Measurements from ENCODE around the gene RSL1D1. TPM values are rescaled to one million over a fixed set of nuclear protein-coding genes. Genes with fewer than 3 reads are reported as not detected.
"Not testable (repeated sequence)": the region's sequence is repeated elsewhere in the genome, so short reads cannot be mapped to it uniquely, and the experiment has no call there.

Gene RSL1D1
- total RNA-seq, 1 experiment from 2014 or later, result 195 TPM

GRCh38 chr16:11791144-11791828 lies 60.1 kb downstream of the RSL1D1 start:
- Histone ChIP-seq H3K4me3 (ENCODE audit: low read depth in 2 of 2, low read length in 2 of 2) (no peak overlapping the region), H3K9me3 (ENCODE audit: control insufficient read depth, insufficient read depth, low read depth, low read length) (no peaks in the 10 kb centered on the region), H3K27me3 (ENCODE audit: control insufficient read depth, insufficient read depth, low read length) (no peaks in the 10 kb centered on the region), H3K27ac (ENCODE audit: low read length) (no peak overlapping the region), H3K4me1 (ENCODE audit: control insufficient read depth, insufficient read depth, low read length) (peaks cover 44% of the 10 kb centered on the region), H3K36me3 (ENCODE audit: control insufficient read depth, insufficient read depth, low read length) (no peaks in the 10 kb centered on the region; the same call in 1 of the 2 replicates)
- ChIA-PET CTCF (no interaction called here), POLR2A (no interaction called here)
- intact Hi-C loops (cut with micrococcal nuclease; ENCODE audit: unreplicated experiment), result no loop called here
- in situ Hi-C loops (cut with HindIII; ENCODE audit: low pct_unique_long_range_greater_than_20kb, low sequenced_read_pairs), result no loop called here
- ATAC-seq (no peak), DNase-seq (ENCODE audit: low read depth, low spot score) (no peak)
- no peak for TF ChIP-seq POLR2AphosphoS5 (IDR thresholded peaks at IDR 0.05; ENCODE audit: low read depth, low read length)
- no peak for TF ChIP-seq TCF7L2 (IDR thresholded peaks at IDR 0.05; ENCODE audit: low read depth, low read length)
- no peak for TF ChIP-seq SIN3A (IDR thresholded peaks at IDR 0.05; ENCODE audit: borderline replicate concordance, insufficient read depth, low read depth, low read length)
- TF ChIP-seq, protein P1, sequence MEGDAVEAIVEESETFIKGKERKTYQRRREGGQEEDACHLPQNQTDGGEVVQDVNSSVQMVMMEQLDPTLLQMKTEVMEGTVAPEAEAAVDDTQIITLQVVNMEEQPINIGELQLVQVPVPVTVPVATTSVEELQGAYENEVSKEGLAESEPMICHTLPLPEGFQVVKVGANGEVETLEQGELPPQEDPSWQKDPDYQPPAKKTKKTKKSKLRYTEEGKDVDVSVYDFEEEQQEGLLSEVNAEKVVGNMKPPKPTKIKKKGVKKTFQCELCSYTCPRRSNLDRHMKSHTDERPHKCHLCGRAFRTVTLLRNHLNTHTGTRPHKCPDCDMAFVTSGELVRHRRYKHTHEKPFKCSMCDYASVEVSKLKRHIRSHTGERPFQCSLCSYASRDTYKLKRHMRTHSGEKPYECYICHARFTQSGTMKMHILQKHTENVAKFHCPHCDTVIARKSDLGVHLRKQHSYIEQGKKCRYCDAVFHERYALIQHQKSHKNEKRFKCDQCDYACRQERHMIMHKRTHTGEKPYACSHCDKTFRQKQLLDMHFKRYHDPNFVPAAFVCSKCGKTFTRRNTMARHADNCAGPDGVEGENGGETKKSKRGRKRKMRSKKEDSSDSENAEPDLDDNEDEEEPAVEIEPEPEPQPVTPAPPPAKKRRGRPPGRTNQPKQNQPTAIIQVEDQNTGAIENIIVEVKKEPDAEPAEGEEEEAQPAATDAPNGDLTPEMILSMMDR (IDR thresholded peaks at IDR 0.05), result no peak
- no TSS peak for BruUV-seq (replicated peaks)

DNA sequence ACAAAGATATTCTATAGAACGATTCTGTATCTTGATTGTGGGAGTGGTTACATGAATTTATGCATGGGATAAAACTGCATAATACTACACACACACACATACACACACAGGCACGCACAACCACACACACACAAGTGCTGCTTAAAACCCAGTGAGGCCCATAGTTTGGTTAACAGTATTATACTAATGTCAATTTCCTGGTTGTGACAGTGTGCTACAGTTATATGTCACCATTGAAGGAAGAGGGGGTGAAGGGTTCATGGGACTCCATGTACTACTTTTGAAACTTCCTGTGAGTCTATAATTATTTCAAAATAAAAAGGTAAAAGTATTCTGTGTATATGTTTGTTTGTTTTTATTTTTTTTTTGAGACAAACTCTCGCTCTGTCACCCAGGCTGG lies 62.4 kb downstream of the RSL1D1 start:
- Histone ChIP-seq H3K27me3 (ENCODE audit: control insufficient read depth, insufficient read depth, low read length) (no peaks in the 10 kb centered on the region), H3K27ac (ENCODE audit: low read length) (no peak overlapping the region), H3K4me1 (ENCODE audit: control insufficient read depth, insufficient read depth, low read length) (peaks cover 36% of the 10 kb centered on the region), H3K9me3 (ENCODE audit: control insufficient read depth, insufficient read depth, low read depth, low read length) (no peaks in the 10 kb centered on the region), H3K36me3 (ENCODE audit: control insufficient read depth, insufficient read depth, low read length) (no peaks in the 10 kb centered on the region), H3K4me3 (ENCODE audit: low read depth in 2 of 2, low read length in 2 of 2) (no peak overlapping the region)
- no TSS peak for BruUV-seq (replicated peaks)
- TF ChIP-seq, protein P1 (IDR thresholded peaks at IDR 0.05), result no peak
- TF ChIP-seq REST (IDR thresholded peaks at IDR 0.05; ENCODE audit: insufficient read depth in 1 of 2, low read depth in 2 of 2, low read length in 1 of 2) (no peak), POLR2AphosphoS5 (IDR thresholded peaks at IDR 0.05; ENCODE audit: low read depth, low read length) (no peak)
- in situ Hi-C loops (cut with HindIII; ENCODE audit: low pct_unique_long_range_greater_than_20kb, low sequenced_read_pairs), result no loop called here
- DNase-seq (ENCODE audit: low read depth, low spot score) (no peak), ATAC-seq (no peak)
- ChIA-PET CTCF (no interaction called here), POLR2A (no interaction called here)
- intact Hi-C loops (cut with micrococcal nuclease; ENCODE audit: unreplicated experiment), result loop anchor here (5.0 kb wide), 1 partner anchor 48 kb away; no protein-coding TSS in a partner anchor

GRCh38 chr16:11784980-11785599 lies 66.3 kb downstream of the RSL1D1 start:
- DNase-seq (ENCODE audit: low read depth, low spot score); H3K27me3 ChIP-seq (ENCODE audit: control insufficient read depth, insufficient read depth, low read length); ATAC-seq; H3K36me3 ChIP-seq (ENCODE audit: control insufficient read depth, insufficient read depth, low read length); in situ Hi-C loops (cut with HindIII; ENCODE audit: low pct_unique_long_range_greater_than_20kb, low sequenced_read_pairs); H3K27ac ChIP-seq (ENCODE audit: low read length); H3K4me3 ChIP-seq (ENCODE audit: low read depth in 2 of 2, low read length in 2 of 2); H3K9me3 ChIP-seq (ENCODE audit: control insufficient read depth, insufficient read depth, low read depth, low read length); CTCF ChIA-PET; BruUV-seq (replicated peaks): not testable (repeated sequence)
- intact Hi-C loops (cut with micrococcal nuclease; ENCODE audit: unreplicated experiment), result loop anchor here (5.0 kb wide), 1 partner anchor 52 kb away; no protein-coding TSS in a partner anchor
- POLR2A ChIA-PET, result interaction anchor here (0.6 kb wide), 1 partner anchor 8 kb away, joined by 15 read pairs; no protein-coding TSS in a partner anchor
- peaks cover 43% of the 10 kb centered on the region for H3K4me1 ChIP-seq (ENCODE audit: control insufficient read depth, insufficient read depth, low read length)

GRCh38 chr16:11784381-11784780 lies 67.0 kb downstream of the RSL1D1 start:
- H3K4me3 ChIP-seq (ENCODE audit: low read depth in 2 of 2, low read length in 2 of 2); H3K36me3 ChIP-seq (ENCODE audit: control insufficient read depth, insufficient read depth, low read length); DNase-seq (ENCODE audit: low read depth, low spot score); in situ Hi-C loops (cut with HindIII; ENCODE audit: low pct_unique_long_range_greater_than_20kb, low sequenced_read_pairs); POLR2A ChIA-PET; intact Hi-C loops (cut with micrococcal nuclease; ENCODE audit: unreplicated experiment); ATAC-seq; BruUV-seq (replicated peaks); CTCF ChIA-PET; H3K9me3 ChIP-seq (ENCODE audit: control insufficient read depth, insufficient read depth, low read depth, low read length); H3K27me3 ChIP-seq (ENCODE audit: control insufficient read depth, insufficient read depth, low read length): not testable (repeated sequence)
- peak overlapping the region; percentile 88; the same call in 1 of the 2 replicates for H3K27ac ChIP-seq (ENCODE audit: low read length)
- H3K4me1 ChIP-seq (ENCODE audit: control insufficient read depth, insufficient read depth, low read length), result peaks cover 43% of the 10 kb centered on the region
